ENCODE data around the gene EPHA5.

The EPHA5 gene

DNA sequence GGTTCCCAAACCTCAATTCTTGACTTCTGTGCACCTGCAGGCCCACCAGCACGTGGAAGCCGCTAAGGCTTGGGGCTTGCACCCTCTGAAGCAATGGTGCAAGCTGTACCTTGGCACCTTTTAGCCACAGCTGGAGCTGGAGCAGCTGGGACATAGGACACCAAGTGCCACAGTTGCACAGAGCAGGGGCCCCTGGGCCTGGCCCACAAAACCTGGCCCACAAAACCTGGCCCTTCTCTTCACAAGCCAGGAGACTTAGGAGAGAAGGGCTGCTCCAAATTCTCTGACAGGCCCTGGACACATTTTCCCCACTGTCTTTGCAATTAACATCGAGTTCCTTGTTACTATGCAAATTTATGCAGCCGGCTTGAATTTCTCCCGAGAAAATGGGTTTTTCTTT, 197.8 kb downstream of the EPHA5 start:
- DNase-seq = no peak

DNA sequence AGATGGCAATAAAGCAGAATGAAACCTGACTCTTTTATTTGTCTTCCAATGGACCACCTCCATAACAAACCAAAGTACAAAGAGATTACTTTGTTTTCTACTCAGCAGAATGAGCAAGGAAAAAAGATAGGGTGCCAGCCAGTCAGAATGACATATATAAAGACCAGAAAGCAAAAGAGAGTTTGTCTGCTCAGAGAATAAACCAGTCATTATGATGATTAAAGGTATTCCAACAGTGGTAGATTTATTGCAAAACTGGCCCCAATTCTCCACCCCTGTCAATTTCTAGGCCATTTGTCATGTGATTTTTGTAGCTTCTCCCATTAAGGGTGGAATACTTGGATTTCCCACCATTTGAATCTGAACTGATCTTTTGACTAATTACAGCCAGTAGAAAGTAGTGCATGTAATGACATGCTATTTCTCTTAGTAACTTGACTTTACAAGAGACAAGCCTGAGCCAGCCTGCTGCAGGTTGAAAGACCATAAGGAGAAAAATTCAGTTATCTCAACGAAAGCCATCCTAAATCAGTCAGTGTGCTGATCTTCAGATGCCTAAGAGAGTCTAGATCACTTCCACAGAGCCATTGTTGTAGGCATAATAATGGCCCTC, 203.1 kb downstream of the EPHA5 start:
- no peak for DNase-seq

DNA sequence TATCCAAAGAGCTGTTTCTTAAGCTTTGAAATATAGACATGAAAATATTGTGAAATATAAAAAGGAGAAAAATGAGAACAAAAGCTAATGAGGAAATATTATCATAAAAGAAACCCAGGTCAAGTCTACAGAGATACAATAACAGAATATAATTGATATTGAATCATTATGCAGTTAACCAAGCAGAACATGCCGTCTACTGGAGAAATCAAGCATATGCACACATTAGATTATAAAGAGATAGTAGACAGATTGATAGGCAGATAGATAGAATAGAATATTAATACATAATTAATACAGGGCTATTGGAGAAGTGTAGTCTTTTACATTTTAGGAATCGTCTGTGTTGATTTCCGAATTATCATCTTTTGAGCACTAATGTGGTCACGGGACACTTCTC, 208.5 kb downstream of the EPHA5 start:
- DNase-seq = no peak

DNA sequence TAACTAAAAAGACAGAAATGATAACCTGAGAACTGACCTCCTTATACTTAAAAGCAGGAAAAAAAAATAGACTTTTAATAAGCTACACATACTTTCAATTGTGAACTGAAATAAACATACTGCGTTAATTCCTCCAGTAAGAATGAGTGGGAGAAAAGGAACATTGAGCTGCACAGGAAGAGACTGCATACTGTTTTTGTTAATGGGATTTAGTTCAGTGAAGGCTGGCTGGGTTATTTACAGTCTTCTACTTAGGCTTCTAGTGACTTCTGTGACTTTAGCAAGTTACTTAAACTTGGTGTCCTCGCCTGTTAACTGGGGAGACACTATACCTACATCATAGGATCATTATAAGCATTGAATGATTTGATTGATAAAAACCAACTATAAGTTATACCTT, 213.3 kb downstream of the EPHA5 start:
- DNase-seq = no peak

DNA sequence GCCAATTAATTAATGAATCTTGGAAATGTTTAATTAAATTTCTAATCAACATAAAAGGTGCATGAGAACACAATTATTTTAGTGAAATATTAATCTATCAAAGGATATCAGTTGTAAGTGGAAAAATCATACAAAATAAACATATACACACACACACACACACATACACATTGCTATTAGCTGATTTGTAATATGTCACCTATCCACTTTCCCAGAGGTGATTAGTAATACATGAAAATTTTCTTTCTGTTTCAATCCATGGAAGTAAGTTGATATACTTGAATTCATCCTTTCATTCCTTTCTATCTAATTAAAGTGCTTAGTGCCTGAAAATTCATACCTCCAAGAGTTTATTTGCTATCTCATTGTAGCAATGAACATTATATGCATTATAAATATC, 213.7 kb downstream of the EPHA5 start:
- no peak for DNase-seq

DNA sequence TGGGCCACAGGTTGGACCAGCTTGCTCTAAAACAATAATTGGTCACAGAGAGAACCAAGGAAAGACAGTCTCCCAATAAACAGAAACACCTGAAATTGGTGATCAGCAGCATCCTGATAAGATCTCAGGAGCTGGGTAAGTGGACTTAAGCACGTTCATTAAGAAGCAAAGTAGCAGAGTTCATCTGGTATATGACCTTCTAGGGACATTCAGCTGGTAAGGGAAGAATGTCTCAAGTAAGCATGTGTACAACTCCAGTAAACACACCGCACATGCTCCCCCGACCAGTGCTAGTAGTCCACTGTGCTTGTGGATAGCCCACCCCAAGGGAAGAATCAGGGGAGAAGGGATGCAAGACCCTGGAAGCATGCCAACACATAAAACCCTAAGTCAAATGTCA, 216.9 kb downstream of the EPHA5 start:
- no peak for DNase-seq

DNA sequence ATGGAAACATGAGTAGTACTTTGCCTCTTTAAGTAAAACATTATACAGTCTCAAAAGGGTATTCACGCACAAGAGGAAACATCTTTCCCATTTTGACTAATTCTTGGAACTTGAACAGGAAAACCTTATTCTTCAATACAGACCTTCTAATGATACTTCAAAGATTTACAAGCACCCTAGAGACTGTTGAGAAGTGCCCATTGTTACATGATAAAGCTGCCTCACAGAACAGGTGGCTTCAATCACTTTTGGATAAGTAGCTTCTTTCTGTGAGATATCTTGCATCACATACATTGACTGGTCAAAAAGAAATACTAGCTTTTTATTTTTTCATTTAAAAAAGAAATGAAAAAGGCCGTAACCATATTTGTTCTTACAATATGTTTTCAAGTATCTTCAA, 219.4 kb downstream of the EPHA5 start:
- peak; percentile 75 for DNase-seq

DNA sequence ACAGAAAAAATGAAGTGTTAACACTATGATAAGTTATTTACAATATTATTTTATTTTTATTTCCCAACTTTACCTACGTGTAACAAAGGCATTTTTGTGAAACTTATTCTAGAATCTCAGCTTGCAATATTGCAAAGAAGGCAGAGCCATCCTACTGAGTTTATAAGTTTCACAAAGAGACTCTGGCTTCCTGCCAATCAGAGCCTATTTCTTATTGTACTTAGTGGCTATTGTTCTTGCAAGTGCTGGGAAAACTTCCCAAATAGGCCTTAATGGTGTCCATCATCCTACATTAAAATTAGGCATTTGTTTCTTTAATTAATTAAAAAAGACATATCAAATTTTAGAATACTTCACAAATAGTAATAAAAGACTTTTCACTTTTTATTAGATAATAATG, 233.2 kb downstream of the EPHA5 start:
- DNase-seq = no peak

DNA sequence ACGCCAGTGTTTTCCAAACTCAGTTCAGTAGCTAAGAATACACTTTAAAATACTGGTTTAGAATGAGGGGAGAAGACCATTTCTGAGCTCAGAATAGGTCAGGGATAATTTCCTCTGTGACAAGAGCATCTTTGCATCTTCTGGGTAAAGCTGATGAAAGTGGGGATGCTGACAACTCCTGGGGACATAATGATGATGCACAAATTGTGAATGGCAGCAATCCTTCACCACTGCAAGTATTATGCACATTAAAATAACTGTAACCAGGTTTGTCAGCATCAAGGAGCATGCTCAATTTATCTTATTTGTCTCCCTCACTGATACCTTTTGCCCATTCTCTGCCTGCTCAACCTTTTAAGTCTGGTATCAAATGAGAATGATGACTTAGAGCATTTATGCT, 248.2 kb downstream of the EPHA5 start:
- DNase-seq = no peak

DNA sequence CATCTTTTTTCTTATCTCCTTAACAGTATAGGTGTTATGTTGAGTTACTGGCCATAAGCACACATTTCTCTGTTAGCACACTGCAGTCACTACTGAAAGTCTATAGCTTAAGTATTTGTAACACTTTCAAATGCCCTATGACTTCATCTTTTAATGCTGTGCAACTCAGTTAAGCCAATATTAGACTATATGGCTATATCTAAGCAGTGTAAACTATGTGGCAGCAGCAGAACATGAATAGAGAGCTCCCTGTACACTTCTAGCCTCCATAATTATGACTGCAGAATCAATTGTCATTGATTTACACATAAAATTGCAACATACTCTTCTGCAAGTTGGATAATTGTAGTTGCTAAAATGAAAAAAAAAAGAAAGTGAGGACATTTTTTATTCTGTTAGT, 250.3 kb downstream of the EPHA5 start:
- no peak for DNase-seq

DNA sequence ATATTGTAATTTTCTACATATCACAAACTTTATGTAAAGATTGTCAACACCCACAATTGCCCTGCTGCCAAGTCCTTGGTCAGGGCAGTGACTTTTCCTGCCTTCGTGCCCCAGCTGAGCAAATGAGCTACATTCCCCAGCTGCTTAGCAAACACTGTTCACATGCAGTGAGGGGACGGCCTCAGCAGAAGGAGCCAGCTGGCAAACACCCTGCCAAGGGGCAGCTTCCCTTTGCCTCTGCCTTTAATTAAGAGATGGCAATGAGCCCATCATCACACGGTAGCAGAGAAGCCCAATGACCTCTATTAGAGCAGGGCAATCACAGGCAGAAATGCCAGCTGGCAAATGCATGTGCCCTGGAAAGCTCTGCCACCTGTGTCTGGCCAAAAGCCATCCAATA, 253.4 kb downstream of the EPHA5 start:
- no peak for DNase-seq

DNA sequence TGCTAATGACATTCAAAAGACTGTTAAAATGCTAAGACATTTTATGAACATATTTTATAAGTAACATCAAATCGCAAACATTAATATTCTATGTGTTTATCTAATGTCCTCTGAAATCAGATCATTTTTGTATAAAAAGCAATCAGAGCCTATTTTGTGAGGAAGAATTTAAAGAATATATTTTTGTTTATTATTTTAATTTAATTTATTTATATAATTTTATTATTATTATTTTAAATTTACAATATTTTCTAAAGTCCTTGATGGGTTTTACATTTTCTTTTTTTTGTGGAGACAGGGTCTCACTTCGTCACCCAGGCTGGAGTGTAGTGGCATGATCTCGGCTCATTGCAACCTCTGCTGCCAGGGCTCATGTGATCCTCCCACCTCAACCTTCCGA, 262.8 kb downstream of the EPHA5 start:
- no peak for DNase-seq

DNA sequence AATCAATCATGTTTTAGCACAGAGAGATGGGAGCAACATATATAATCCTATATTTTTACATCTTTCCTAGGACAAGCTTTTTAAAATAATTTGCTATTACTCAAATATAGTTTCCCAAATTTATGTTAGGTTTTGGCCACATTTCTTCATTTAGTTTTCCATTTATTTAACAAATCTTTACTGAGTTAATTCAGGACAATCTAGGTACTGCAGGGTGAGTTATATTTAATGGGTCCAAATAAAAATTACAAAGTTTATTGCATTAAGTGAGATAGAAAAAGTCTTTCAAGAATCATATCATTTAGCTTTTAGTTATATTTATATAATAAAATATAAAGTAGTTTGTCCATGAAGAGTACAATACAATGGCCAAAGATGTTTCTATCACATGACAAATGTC, 269.2 kb downstream of the EPHA5 start:
- DNase-seq = no peak

DNA sequence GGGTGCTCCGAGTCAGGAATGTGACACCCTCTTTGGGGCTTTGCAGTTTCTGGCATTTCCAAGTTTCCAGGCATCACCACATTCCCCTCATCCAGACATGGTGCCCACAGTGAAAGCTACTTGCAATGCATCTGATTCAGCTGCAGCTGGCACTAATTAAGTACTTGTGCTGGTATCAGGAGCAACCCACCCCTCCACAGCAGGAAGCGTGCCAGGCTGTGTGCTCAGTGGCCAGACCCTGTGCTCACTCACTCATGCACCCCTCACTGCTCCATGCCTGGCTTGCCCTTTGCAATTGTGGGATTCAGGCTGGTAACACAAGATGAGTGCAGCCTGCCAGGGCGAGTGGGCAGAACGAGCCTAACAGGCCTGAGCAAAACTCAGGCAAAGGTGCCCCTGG, 271.2 kb downstream of the EPHA5 start:
- no peak for DNase-seq

DNA sequence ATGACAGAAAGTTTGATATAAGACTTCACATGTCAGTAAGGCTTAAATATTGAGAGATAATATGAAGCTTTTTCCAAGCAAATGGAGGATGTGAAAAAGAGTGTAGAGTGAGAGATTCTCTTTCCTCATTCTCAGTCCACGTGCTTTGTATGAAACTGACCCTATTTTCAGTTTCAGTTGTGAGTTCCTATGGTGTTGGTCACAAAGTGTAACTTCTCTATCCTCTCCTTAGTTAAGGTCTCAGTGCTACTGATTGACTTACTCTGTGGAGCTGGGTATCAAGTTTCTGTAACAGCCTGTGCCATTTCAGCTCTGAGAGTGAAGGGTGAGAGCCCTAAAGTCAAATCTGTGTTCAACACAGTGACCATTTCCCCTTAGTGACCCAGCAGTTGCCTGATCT, 277.2 kb downstream of the EPHA5 start:
- no peak for DNase-seq

DNA sequence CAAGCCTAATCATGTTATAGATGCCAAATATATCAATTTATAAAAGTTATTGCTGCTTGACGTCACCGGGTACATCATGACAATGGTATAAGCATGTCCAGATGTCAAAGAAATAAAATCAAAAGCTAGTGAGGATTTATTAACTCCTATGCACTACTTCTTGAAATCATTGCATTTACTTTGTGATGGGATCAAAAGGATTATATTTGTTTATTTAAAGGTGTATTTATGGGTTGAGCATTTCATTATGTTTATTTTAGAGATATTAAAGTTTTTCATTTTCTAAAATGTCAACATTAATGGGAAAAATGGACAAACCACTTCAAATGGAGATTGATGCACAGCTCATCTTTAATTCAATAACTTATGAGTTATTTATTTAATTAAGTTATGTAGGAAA, 277.8 kb downstream of the EPHA5 start:
- DNase-seq = no peak

DNA sequence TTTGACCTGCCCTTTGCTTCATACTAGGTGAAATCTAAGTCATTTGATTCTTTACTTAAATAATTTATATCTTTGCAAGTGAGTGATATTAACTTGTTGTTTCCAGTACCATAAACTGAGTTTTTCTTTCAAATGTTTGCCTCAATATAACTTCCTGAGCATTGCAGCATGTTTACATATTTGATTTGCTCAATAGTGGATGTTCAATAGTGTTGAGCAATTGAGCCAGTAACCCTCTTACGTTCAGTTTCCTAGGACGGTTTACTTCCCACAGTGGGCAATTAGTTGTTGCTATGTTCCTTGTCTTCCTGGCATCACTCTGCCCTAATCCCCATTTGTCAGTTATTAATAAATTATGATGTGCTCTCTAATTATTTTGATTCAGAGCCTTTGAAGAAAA, 278.5 kb downstream of the EPHA5 start:
- no peak for DNase-seq

DNA sequence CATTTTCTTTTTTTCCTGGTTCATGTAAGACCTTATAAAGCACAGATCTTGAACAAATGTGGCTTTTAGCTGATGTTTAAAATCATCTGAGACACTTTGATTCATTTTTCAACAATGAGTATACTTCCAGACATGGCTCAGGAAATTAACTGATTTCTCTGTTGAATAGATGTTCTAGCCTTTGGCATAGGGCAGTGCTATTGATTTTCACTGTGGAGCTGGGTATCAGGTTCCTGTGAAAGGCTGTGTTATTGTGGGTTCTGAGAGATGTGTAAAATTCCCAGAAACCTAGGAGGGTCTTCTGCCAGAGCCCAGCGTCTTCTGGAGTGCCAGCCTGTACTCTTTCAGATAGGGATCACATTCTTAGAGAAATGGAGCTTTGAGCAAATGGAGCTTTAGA, 278.9 kb downstream of the EPHA5 start:
- DNase-seq = no peak

DNA sequence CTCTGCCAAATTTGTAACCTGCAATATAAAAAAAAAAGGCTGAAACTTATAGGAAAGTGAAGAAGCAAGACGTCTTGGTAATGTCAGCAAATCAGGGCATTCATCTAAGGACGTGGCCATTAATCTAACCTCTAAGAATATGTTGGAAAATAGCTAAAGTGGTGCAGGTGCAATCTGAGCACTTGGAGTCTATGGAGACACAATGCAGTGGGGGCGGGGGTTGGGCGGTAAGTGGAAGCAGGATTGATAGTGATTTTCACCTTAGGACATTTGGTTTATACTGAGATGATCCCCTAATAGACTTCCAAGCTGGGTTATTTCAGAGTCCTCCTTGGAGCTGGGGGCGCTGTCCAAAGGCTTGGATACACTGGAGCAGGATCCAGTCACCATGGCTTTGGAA, 283.4 kb downstream of the EPHA5 start:
- DNase-seq = no peak

DNA sequence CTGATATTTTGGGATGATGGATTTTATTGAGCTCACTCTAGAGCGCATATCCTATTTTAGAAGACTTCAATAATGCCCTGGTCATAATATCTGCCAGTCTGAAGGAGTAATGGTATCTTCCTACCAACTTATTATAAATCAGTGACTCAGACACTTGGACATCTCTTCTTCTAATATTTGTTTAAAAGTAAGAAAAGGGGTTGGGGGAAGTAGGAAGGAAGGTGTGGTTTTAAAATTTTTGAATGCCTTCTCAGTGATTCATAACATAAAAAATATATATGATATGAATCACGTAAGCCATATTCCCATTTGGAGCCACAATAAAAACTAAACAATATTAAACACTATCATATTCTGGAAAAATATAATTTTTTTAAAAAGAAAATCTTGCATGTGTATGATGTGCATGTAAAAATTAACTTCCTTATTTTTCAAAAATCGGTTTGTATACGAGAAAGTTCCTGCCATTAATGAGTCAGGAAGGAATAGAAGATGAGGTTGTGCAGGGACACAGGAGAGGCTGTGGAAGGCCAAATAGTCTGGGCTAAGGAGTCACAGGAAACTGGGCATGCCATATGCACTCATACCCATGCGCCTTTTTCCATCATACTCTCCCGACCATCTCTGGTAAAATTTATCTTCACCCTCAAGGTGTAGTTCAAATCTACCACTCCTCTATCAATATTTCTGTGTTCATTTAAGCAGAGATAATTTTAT, 286.5 kb downstream of the EPHA5 start:
- no peak for DNase-seq

DNA sequence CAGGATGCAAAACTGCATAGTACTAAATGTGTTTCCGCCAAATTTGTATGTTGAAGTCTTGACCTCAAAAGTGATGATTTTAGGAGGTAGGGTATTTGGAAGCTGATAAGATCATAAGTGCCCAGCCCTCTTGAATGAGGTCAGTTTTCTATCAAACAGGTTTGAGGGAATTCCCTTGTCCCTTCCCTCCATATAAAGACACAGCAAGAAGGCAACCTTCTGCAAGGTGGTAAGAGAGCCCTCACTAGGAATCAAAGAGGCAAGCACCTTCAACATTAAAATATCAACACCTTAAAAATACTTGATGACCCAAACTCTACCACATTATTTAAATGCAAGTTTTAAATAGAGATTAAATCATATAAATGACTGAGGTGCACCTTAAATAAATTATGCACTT, 288.6 kb downstream of the EPHA5 start:
- no peak for DNase-seq

DNA sequence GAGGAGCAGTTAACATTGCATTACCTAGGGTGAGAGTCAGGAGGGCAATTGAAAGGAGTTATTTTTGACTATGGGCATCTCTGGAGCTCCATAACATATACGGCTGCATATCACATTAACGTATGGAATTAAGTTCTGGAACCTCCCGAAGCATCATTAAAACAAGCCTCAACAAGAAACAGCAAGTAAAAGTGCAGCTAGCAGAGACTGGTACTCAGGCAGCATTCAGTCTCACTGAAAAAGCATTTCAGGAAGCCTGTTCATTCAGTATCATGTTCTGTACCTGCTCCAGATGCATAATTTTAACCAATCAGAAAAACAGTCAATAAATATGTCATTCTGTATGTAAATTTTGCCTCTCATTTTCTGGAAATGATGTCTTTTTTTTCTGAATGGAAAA, 299.6 kb downstream of the EPHA5 start:
- DNase-seq = no peak

DNA sequence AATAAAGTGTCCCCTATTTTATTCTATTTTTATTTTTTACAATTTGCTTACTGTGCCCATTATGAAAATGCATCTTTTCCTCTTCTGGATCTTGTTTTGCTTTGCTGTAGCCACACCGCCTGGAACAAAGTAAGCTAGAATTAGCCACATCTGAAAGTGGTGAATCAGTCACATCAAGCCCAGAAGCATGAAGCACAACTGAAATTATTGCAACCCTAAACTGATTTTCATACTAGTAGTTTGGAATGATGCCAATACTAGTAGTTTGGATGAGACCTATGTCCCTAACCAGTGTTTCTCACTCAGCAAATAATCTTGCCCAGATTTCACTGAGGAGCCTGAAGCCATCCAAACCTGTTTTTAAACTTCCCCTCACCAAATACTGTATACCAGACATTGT, 303.0 kb downstream of the EPHA5 start:
- DNase-seq = no peak

DNA sequence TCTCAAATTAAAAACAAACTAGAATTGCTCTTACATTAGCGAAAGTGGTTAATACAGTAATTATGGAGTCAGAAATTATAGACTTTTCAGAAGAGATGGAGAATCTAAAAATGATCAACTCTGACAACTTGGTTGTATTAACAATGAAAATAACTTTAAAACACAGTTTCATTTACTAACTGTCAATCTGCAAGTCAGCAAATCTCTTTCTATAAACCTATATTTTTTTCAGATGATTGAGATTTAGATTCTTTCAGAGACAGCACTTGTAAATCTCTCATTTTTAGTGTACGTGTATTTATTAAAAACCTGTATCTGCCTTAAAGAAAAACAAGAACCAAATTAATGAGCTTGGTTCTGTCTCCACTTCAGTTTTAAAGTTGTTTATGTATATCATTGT, 311.4 kb downstream of the EPHA5 start:
- no peak for DNase-seq

DNA sequence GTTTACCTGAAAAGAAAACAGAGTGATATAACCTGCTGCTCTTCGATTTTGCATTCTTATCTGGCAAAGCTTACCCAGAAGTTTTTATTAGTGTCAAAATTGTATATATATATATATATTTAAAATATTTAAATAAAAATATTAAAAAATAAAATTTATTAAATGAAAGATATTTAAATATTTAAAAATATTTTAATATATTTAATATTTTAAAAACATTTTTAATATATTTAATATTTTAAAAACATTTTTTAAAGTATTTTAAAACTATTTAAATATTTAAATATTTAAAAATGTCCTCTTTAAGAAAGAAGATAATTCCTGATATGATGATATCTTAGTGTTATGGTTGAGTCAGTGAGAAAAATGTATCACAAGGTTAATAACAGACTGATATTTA, 317.2 kb downstream of the EPHA5 start:
- DNase-seq = no peak

All from NCI-H187 treated with DMSO at 0.1 percent for 48 hours (cell line).